ENCODE data around the gene ADAMTS2. TPM values are rescaled to one million over a fixed set of nuclear protein-coding genes. Genes with fewer than 3 reads are reported as not detected.

ADAMTS2 gene
- total RNA-seq, 6 experiments from 2014 or later = 31.5 to 38.4 (median 34.1) TPM

- H3K4me1 Mint-ChIP-seq (ENCODE audit: low read depth) = peaks cover 1% of the 10 kb centered on the region; the same call in 1 of the 2 replicates
- no peak overlapping the region for H3K4me3 Mint-ChIP-seq
- no peak overlapping the region for H3K27ac Mint-ChIP-seq
- TF ChIP-seq CTCF (IDR thresholded peaks at IDR 0.05) = no peak
- DNase-seq = no peak
- H3K36me3 Mint-ChIP-seq (ENCODE audit: low read depth) = peaks cover 32% of the 10 kb centered on the region
- H3K9me3 Mint-ChIP-seq = no peaks in the 10 kb centered on the region
- H3K27me3 Mint-ChIP-seq (ENCODE audit: insufficient read depth) = peaks cover 2% of the 10 kb centered on the region; the same call in 1 of the 2 replicates
Measured at GRCh38 chr5:179235416-179236400, 109.6 kb downstream of the ADAMTS2 start.

GRCh38 chr5:179234563-179235135 is 110.6 kb downstream of the ADAMTS2 start:
- TF ChIP-seq CTCF (IDR thresholded peaks at IDR 0.05) = no peak
- Mint-ChIP-seq H3K4me1 (ENCODE audit: low read depth) (no peaks in the 10 kb centered on the region), H3K27ac (no peak overlapping the region), H3K9me3 (no peaks in the 10 kb centered on the region), H3K27me3 (ENCODE audit: insufficient read depth) (peaks cover 2% of the 10 kb centered on the region; the same call in 1 of the 2 replicates), H3K36me3 (ENCODE audit: low read depth) (peaks cover 25% of the 10 kb centered on the region), H3K4me3 (no peak overlapping the region)
- DNase-seq = no peak

GRCh38 chr5:179233909-179234562 is 111.2 kb downstream of the ADAMTS2 start:
- no peak for TF ChIP-seq CTCF (IDR thresholded peaks at IDR 0.05)
- H3K4me1 Mint-ChIP-seq (ENCODE audit: low read depth) = no peaks in the 10 kb centered on the region
- H3K36me3 Mint-ChIP-seq (ENCODE audit: low read depth) = peaks cover 19% of the 10 kb centered on the region
- no peaks in the 10 kb centered on the region for H3K9me3 Mint-ChIP-seq
- H3K4me3 Mint-ChIP-seq = no peak overlapping the region
- no peak overlapping the region for H3K27ac Mint-ChIP-seq
- peaks cover 2% of the 10 kb centered on the region; the same call in 1 of the 2 replicates for H3K27me3 Mint-ChIP-seq (ENCODE audit: insufficient read depth)
- no peak for DNase-seq

- TF ChIP-seq CTCF (IDR thresholded peaks at IDR 0.05) = no peak
- DNase-seq = no peak
- H3K4me3 Mint-ChIP-seq = no peak overlapping the region
- H3K27ac Mint-ChIP-seq = no peak overlapping the region
- H3K27me3 Mint-ChIP-seq (ENCODE audit: insufficient read depth) = peaks cover 4% of the 10 kb centered on the region
- peaks cover 5% of the 10 kb centered on the region; the same call in 1 of the 2 replicates for H3K36me3 Mint-ChIP-seq (ENCODE audit: low read depth)
- H3K9me3 Mint-ChIP-seq = no peaks in the 10 kb centered on the region
- H3K4me1 Mint-ChIP-seq (ENCODE audit: low read depth) = no peaks in the 10 kb centered on the region
Measured at GRCh38 chr5:179232091-179232735, 113.0 kb downstream of the ADAMTS2 start.

GRCh38 chr5:179231309-179231708 is 114.0 kb downstream of the ADAMTS2 start:
- Mint-ChIP-seq H3K4me3 (no peak overlapping the region), H3K36me3 (ENCODE audit: low read depth) (0 out of 2 replicates have a peak, but pooled peaks cover 3% of the 10 kb centered on the region), H3K27ac (no peak overlapping the region), H3K9me3 (no peaks in the 10 kb centered on the region), H3K4me1 (ENCODE audit: low read depth) (no peaks in the 10 kb centered on the region), H3K27me3 (ENCODE audit: insufficient read depth) (peaks cover 2% of the 10 kb centered on the region)
- no peak for TF ChIP-seq CTCF (IDR thresholded peaks at IDR 0.05)
- DNase-seq = no peak
